IMR-90 (cell line): ENCODE results near the gene EMD. TPM values are rescaled to one million over a fixed set of nuclear protein-coding genes. Genes with fewer than 3 reads are reported as not detected.

Source experiments
- ATAC-seq: fragments of 200-7000 bp; cut with Tn5 transposase; 2 replicates; pipeline ENCODE4 v1.9.1; 2020; ENCODE audit warnings: low read depth, mild to moderate bottlenecking, moderate library complexity
- BruUV-seq: library from RNA; stranded (reverse); fragments of 400-500 nt; replicated peaks from 2 replicates; lab custom pipeline; 2021; lab: Mats Ljungman, UMichigan
- CTCF ChIA-PET: fragments of 300-600 bp; formaldehyde crosslinking; extraction: SDS; loops from one replicate; lab custom pipeline; 2021; ENCODE audit warnings: antibody characterized with exemption; lab: Yijun Ruan, JAX
- POLR2A ChIA-PET: fragments of 300-600 bp; sonication (Branson Sonifier 250); formaldehyde crosslinking; loops from one replicate; lab custom pipeline; 2022; ENCODE audit warnings: antibody characterized with exemption; ENCODE audit not compliant: unreplicated experiment; lab: Charles Lee
- DNase-seq: peaks from one replicate; pipeline ENCODE4 v3.0.0; 2013
- H2AFZ ChIP-seq: replicated peaks from 2 replicates; pipeline ENCODE3; 2013; ENCODE audit warnings: low read length, mild to moderate bottlenecking; ENCODE audit not compliant: poor library complexity
- H2AK5ac ChIP-seq: 2 replicates; pipeline ENCODE4 v1.6.1; 2013; ENCODE audit warnings: low read depth, low read length, inconsistent platforms
- H2AK9ac ChIP-seq: replicated peaks from 2 replicates; pipeline ENCODE3; 2013; ENCODE audit warnings: mild to moderate bottlenecking, low read depth, low read length, moderate library complexity; ENCODE audit not compliant: poor library complexity
- H2BK120ac ChIP-seq: 2 replicates; pipeline ENCODE4 v1.6.1; 2013; ENCODE audit warnings: low read depth, low read length, inconsistent platforms
- H2BK15ac ChIP-seq: 3 replicates; pipeline ENCODE4 v1.6.1; 2013; ENCODE audit warnings: low read depth, low read length, inconsistent platforms
- H2BK20ac ChIP-seq: 2 replicates; pipeline ENCODE4 v1.6.1; 2013; ENCODE audit warnings: low read depth, mild to moderate bottlenecking, inconsistent platforms, low read length, moderate library complexity
- H2BK5ac ChIP-seq: 2 replicates; pipeline ENCODE4 v1.6.1; 2013; ENCODE audit warnings: mild to moderate bottlenecking, low read depth, low read length, inconsistent platforms; ENCODE audit not compliant: poor library complexity, severe bottlenecking
- H3K14ac ChIP-seq: replicated peaks from 2 replicates; pipeline ENCODE4 v1.6.1; 2013; ENCODE audit warnings: low read depth, low read length, inconsistent platforms
- H3K18ac ChIP-seq: 2 replicates; pipeline ENCODE4 v1.6.1; 2013; ENCODE audit warnings: low read depth, low read length, control low read depth
- H3K23ac ChIP-seq: 2 replicates; pipeline ENCODE4 v1.6.1; 2013; ENCODE audit warnings: low read depth, low read length, inconsistent platforms
- H3K27ac ChIP-seq: 2 replicates; pipeline ENCODE4 v1.5.1; 2013; ENCODE audit warnings: mild to moderate bottlenecking, control low read depth, low read length; ENCODE audit not compliant: insufficient read depth
- H3K27me3 ChIP-seq: 2 replicates; pipeline ENCODE4 v1.6.1; 2013; ENCODE audit warnings: low read length; ENCODE audit not compliant: control insufficient read depth, insufficient read depth
- H3K36me3 ChIP-seq: 2 replicates; pipeline ENCODE4 v1.6.1; 2013; ENCODE audit warnings: low read length, mixed read lengths; ENCODE audit not compliant: control insufficient read depth, insufficient read depth
- H3K4ac ChIP-seq: 2 replicates; pipeline ENCODE4 v1.6.1; 2013; ENCODE audit warnings: low read depth, low read length, inconsistent platforms
- H3K4me1 ChIP-seq: 2 replicates; pipeline ENCODE4 v1.6.1; 2013; ENCODE audit warnings: low read length, mixed read lengths; ENCODE audit not compliant: control insufficient read depth, insufficient read depth
- H3K4me2 ChIP-seq: 2 replicates; pipeline ENCODE4 v1.6.1; 2013; ENCODE audit warnings: low read depth, mild to moderate bottlenecking, control low read depth, low read length, moderate library complexity
- H3K4me3 ChIP-seq: 2 replicates; pipeline ENCODE4 v1.5.1; 2013; ENCODE audit warnings: low read depth, mild to moderate bottlenecking, control low read depth, low read length, moderate library complexity; ENCODE audit not compliant: insufficient read depth
- H3K56ac ChIP-seq: 2 replicates; pipeline ENCODE4 v1.6.1; 2013; ENCODE audit warnings: low read length, inconsistent platforms; ENCODE audit not compliant: insufficient read depth; ENCODE audit errors: extremely low read depth
- H3K79me1 ChIP-seq, 2 experiments: 2 replicates each; pipeline ENCODE4 v1.6.1; 2013; ENCODE audit warnings: low read length in 2 of 2, inconsistent platforms in 1 of 2, low read depth in 1 of 2
- H3K9ac ChIP-seq: 2 replicates; pipeline ENCODE4 v1.6.1; 2013; ENCODE audit warnings: low read depth, low read length, control low read depth
- H3K9me1 ChIP-seq: 2 replicates; pipeline ENCODE4 v1.6.1; 2013; ENCODE audit warnings: low read length, inconsistent platforms; ENCODE audit not compliant: insufficient read depth
- H3K9me3 ChIP-seq: 2 replicates; pipeline ENCODE4 v1.6.1; 2013; ENCODE audit warnings: low read length; ENCODE audit not compliant: control insufficient read depth, insufficient read depth
- H4K20me1 ChIP-seq: 2 replicates; pipeline ENCODE4 v1.6.1; 2013; ENCODE audit warnings: low read length, inconsistent platforms; ENCODE audit not compliant: insufficient read depth
- H4K5ac ChIP-seq: 2 replicates; pipeline ENCODE4 v1.6.1; 2013; ENCODE audit warnings: mild to moderate bottlenecking, low read depth, low read length, control low read depth
- H4K8ac ChIP-seq, 2 experiments: 2 replicates each; pipeline ENCODE4 v1.6.1; 2013; ENCODE audit warnings: low read depth in 2 of 2, low read length in 2 of 2, control low read depth in 1 of 2, inconsistent platforms in 1 of 2
- H4K91ac ChIP-seq: 2 replicates; pipeline ENCODE4 v1.6.1; 2013; ENCODE audit warnings: low read depth, low read length, inconsistent platforms; ENCODE audit not compliant: insufficient read depth
- BHLHE40 ChIP-seq: fragments of 150-350 bp; IDR thresholded peaks from 2 replicates; pipeline ENCODE4 v1.6.1; 2016; ENCODE audit warnings: mild to moderate bottlenecking, low read depth, low read length
- CEBPB ChIP-seq: IDR thresholded peaks from 2 replicates; pipeline ENCODE4 v1.6.1; 2012; ENCODE audit warnings: low read depth, low read length, improper control_type of control experiment
- CHD1 ChIP-seq: IDR thresholded peaks from 2 replicates; pipeline ENCODE4 v1.6.1; 2012; ENCODE audit warnings: low read depth, low read length, improper control_type of control experiment
- FOS ChIP-seq: fragments of 150-350 bp; IDR thresholded peaks from 2 replicates; pipeline ENCODE4 v1.6.1; 2016; ENCODE audit warnings: low read depth, low read length
- MAFK ChIP-seq: IDR thresholded peaks from 2 replicates; pipeline ENCODE4 v1.6.1; 2012; ENCODE audit warnings: low read depth, low read length, improper control_type of control experiment
- MAZ ChIP-seq: IDR thresholded peaks from 2 replicates; pipeline ENCODE4 v1.6.1; 2012; ENCODE audit warnings: low read depth, mild to moderate bottlenecking, low read length, improper control_type of control experiment, moderate library complexity, borderline replicate concordance
- MXI1 ChIP-seq: IDR thresholded peaks from 2 replicates; pipeline ENCODE4 v1.6.1; 2012; ENCODE audit warnings: low read depth, mild to moderate bottlenecking, low read length, moderate library complexity, borderline replicate concordance
- NFE2L2 ChIP-seq: fragments of 150-350 bp; IDR thresholded peaks from 2 replicates; pipeline ENCODE4 v1.6.1; 2016; ENCODE audit warnings: low read depth, mild to moderate bottlenecking, low read length
- POLR2A ChIP-seq: IDR thresholded peaks from 2 replicates; pipeline ENCODE4 v1.6.1; 2012; ENCODE audit warnings: mild to moderate bottlenecking, low read depth, low read length
- RAD21 ChIP-seq: IDR thresholded peaks from 2 replicates; pipeline ENCODE4 v1.6.1; 2012; ENCODE audit warnings: low read length, improper control_type of control experiment
- RCOR1 ChIP-seq: IDR thresholded peaks from 2 replicates; pipeline ENCODE4 v1.6.1; 2012; ENCODE audit warnings: mild to moderate bottlenecking, low read length, improper control_type of control experiment; ENCODE audit not compliant: insufficient replicate concordance
- RFX5 ChIP-seq: IDR thresholded peaks from 2 replicates; pipeline ENCODE4 v1.8.0; 2012; ENCODE audit warnings: low read depth, mild to moderate bottlenecking, low read length, moderate library complexity
- SMC3 ChIP-seq: fragments of 150-350 bp; IDR thresholded peaks from 2 replicates; pipeline ENCODE4 v1.6.1; 2016; ENCODE audit warnings: low read depth, mild to moderate bottlenecking, antibody characterized with exemption, low read length, moderate library complexity
- WGBS, 2 experiments: methylation state at CpG; one replicate each; pipeline versions ENCODE4 v1.1.5 to v1.1.7; 2013; ENCODE audit warnings: missing lambda C conversion rate in 2 of 2; ENCODE audit not compliant: insufficient read length in 1 of 2; ENCODE audit errors: extremely low coverage in 2 of 2; 5-methylcytosine and 5-hydroxymethylcytosine counted together
- dilution Hi-C: fragments of 300-500 bp; cut with HindIII; formaldehyde crosslinking; loops from one replicate; pipeline ENCODE4 v1.14.3; 2018; ENCODE audit warnings: low sequenced_read_pairs; ENCODE audit not compliant: unreplicated experiment
- in situ Hi-C: fragments of 300-500 bp; cut with MboI; formaldehyde crosslinking; loops from 3 replicates; pipeline ENCODE4 v1.14.3; 2019; ENCODE audit warnings: low sequenced_read_pairs, inconsistent platforms, mixed read lengths
- intact Hi-C: fragments of 100-400 bp; cut with micrococcal nuclease; formaldehyde crosslinking; loops from 2 replicates; pipeline ENCODE4 v1.10.0; 2022
- polyA plus RNA-seq, 3 experiments: library from polyadenylated mRNA; depleted of rRNA; stranded (reverse); fragments of >200 nt; gene quantifications; 2 replicates each; pipeline ENCODE4 v1.2.3, GENCODE V29; 2012; ENCODE audit warnings: low replicate concordance in 1 of 3
- total RNA-seq: library from RNA; depleted of rRNA; stranded (reverse); fragments of >200 nt; gene quantifications from 2 replicates; pipeline ENCODE4 v1.2.3, GENCODE V29; 2012
- TF ChIP-seq, protein P1 (sequence below): conservative IDR thresholded peaks from 2 replicates; pipeline ENCODE4 v1.5.1; 2012; ENCODE audit warnings: mild to moderate bottlenecking, low read depth, low read length, improper control_type of control experiment
- TF ChIP-seq, protein P2 (sequence below): fragments of 150-350 bp; IDR thresholded peaks from 2 replicates; pipeline ENCODE4 v1.6.1; 2016; ENCODE audit warnings: low read depth, mild to moderate bottlenecking, low read length, moderate library complexity, borderline replicate concordance

Gene EMD
- total and polyA plus RNA-seq, 2 of the 4 experiments (the other 2 are of a cell fraction): 9.9 to 80.6 TPM

DNA sequence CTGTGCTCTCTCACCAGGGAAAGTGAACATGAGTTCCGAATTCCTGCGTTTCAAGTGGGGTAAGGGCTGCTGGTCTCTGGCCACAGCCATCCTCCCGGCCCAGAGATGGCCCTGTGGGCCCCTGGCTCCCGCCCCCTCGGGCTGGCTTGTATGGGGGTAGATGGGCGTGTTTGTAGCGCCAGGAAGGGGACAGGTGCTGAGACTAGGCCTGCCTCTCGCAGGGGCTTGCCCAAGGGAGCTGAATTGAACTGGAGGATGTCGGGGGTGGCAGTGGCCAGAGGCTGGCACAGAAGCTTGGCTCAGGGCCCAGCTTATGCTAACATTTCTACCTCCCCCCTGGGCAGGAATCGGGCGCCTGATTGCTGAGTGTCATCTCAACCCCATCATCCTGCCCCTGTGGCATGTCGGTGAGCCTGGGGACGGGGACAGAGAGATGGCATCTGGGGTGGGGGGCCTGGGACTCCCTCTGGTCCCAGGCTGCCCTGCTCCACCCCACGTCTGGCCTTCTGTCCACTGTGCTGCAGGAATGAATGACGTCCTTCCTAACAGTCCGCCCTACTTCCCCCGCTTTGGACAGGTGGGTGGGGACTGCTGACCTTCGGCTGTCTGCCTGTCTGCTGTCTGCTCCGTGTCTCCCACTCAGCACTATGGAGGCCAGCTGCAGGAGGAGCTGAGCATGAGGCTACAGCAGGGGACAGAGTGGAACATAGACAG lies 40.8 kb downstream of the EMD start:
- peaks cover 8% of the 10 kb centered on the region for H3K36me3 ChIP-seq

More for the DNA sequence above, 40.8 kb downstream of the EMD start:
- WGBS, 2 experiments: 68% methylated on average over 5 of the region's 19 CpGs; no CpG with 5 or more reads in 1 of the 2 experiments
- Histone ChIP-seq H2BK120ac (no peak overlapping the region), H3K9ac (no peak overlapping the region), H3K4me1 (no peaks in the 10 kb centered on the region), H3K14ac (no peak overlapping the region), H2AK5ac (no peak overlapping the region), H4K5ac (no peak overlapping the region), H2BK20ac (no peak overlapping the region), H3K56ac (no peak overlapping the region), H3K4ac (no peak overlapping the region), H3K79me1 (no peaks in the 10 kb centered on the region), H3K9me1 (no peaks in the 10 kb centered on the region), H4K8ac (no peak overlapping the region), H2AFZ (no peak overlapping the region), H3K9me3 (no peaks in the 10 kb centered on the region), H3K4me2 (no peak overlapping the region), H4K91ac (no peak overlapping the region), H4K20me1 (no peaks in the 10 kb centered on the region), H3K27me3 (no peaks in the 10 kb centered on the region), H2AK9ac (no peak overlapping the region), H2BK5ac (no peak overlapping the region), H2BK15ac (no peak overlapping the region), H3K4me3 (no peak overlapping the region), H3K27ac (no peak overlapping the region), H3K18ac (no peak overlapping the region), H3K23ac (no peak overlapping the region)
- POLR2A ChIA-PET: no interaction called here
- DNase-seq (no peak), ATAC-seq (no peak)
- in situ Hi-C loops: no loop called here
- dilution Hi-C loops: no loop called here
- no peak for TF ChIP-seq RFX5
- TF ChIP-seq RCOR1: no peak
- TF ChIP-seq MXI1: no peak
- no peak for TF ChIP-seq CEBPB
- TF ChIP-seq, protein P1, sequence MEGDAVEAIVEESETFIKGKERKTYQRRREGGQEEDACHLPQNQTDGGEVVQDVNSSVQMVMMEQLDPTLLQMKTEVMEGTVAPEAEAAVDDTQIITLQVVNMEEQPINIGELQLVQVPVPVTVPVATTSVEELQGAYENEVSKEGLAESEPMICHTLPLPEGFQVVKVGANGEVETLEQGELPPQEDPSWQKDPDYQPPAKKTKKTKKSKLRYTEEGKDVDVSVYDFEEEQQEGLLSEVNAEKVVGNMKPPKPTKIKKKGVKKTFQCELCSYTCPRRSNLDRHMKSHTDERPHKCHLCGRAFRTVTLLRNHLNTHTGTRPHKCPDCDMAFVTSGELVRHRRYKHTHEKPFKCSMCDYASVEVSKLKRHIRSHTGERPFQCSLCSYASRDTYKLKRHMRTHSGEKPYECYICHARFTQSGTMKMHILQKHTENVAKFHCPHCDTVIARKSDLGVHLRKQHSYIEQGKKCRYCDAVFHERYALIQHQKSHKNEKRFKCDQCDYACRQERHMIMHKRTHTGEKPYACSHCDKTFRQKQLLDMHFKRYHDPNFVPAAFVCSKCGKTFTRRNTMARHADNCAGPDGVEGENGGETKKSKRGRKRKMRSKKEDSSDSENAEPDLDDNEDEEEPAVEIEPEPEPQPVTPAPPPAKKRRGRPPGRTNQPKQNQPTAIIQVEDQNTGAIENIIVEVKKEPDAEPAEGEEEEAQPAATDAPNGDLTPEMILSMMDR: no peak
- TF ChIP-seq POLR2A: no peak
- TF ChIP-seq SMC3: no peak
- TF ChIP-seq MAFK: no peak
- TF ChIP-seq CHD1: no peak
- no peak for TF ChIP-seq FOS
- TF ChIP-seq, protein P2, sequence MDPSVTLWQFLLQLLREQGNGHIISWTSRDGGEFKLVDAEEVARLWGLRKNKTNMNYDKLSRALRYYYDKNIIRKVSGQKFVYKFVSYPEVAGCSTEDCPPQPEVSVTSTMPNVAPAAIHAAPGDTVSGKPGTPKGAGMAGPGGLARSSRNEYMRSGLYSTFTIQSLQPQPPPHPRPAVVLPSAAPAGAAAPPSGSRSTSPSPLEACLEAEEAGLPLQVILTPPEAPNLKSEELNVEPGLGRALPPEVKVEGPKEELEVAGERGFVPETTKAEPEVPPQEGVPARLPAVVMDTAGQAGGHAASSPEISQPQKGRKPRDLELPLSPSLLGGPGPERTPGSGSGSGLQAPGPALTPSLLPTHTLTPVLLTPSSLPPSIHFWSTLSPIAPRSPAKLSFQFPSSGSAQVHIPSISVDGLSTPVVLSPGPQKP: no peak
- no peak for TF ChIP-seq RAD21
- TF ChIP-seq MAZ: no peak
- TF ChIP-seq NFE2L2: no peak
- no peak for TF ChIP-seq BHLHE40
- CTCF ChIA-PET: no interaction called here
- no TSS peak for BruUV-seq
- intact Hi-C loops: no loop called here
